Liver (tissue), 9 donors: Measurements from ENCODE around the gene C11orf58. TPM values are rescaled to one million over a fixed set of nuclear protein-coding genes. Genes with fewer than 3 reads are reported as not detected.

Experiments used
- DNase-seq: peaks from one replicate; pipeline ENCODE4 v3.0.0-alpha.2; 2017; ENCODE audit warnings: low spot score
- H3K27ac ChIP-seq, 2 donors: one replicate each; pipeline ENCODE4 v1.7.0; 2013; ENCODE audit warnings: inconsistent platforms in 2 of 2, low read length in 2 of 2, control low read depth in 1 of 2, low read depth in 1 of 2, mild to moderate bottlenecking in 1 of 2
- H3K27me3 ChIP-seq, 4 donors: one replicate each; pipeline versions ENCODE4 v1.6.1 to v1.7.0; 2013; ENCODE audit warnings: low read length in 3 of 4, inconsistent platforms in 1 of 4, mild to moderate bottlenecking in 1 of 4, moderate library complexity in 1 of 4; ENCODE audit not compliant: control insufficient read depth in 4 of 4, insufficient read depth in 4 of 4
- H3K36me3 ChIP-seq, 4 donors: one replicate each; pipeline versions ENCODE4 v1.6.1 to v1.7.0; 2013; ENCODE audit warnings: low read length in 3 of 4, mild to moderate bottlenecking in 3 of 4, low read depth in 1 of 4, moderate library complexity in 1 of 4; ENCODE audit not compliant: control insufficient read depth in 4 of 4, insufficient read depth in 3 of 4
- H3K4me1 ChIP-seq, 4 donors: one replicate each; pipeline versions ENCODE4 v1.6.1 to v1.7.0; 2013; ENCODE audit warnings: low read length in 3 of 4, mild to moderate bottlenecking in 3 of 4, moderate library complexity in 1 of 4; ENCODE audit not compliant: control insufficient read depth in 4 of 4, insufficient read depth in 4 of 4
- H3K4me3 ChIP-seq, 3 donors: one replicate each; pipeline versions ENCODE4 v1.6.1 to v1.7.0; 2013; ENCODE audit warnings: low read length in 3 of 3, control low read depth in 1 of 3, low read depth in 1 of 3, mild to moderate bottlenecking in 1 of 3
- H3K9ac ChIP-seq, 2 donors: one replicate each; pipeline ENCODE4 v1.7.0; 2013; ENCODE audit warnings: low read length in 2 of 2, mild to moderate bottlenecking in 2 of 2, moderate library complexity in 2 of 2, control low read depth in 1 of 2, low read depth in 1 of 2
- H3K9me3 ChIP-seq, 4 donors: one replicate each; pipeline versions ENCODE4 v1.6.1 to v1.7.0; 2013; ENCODE audit warnings: low read length in 3 of 4; ENCODE audit not compliant: control insufficient read depth in 4 of 4
- EGR1 ChIP-seq, 2 donors: IDR thresholded peaks; 2 replicates each; pipeline ENCODE4 v1.6.1; 2016 to 2018; ENCODE audit warnings: antibody characterized with exemption in 2 of 2, low read depth in 2 of 2
- FOXA1 ChIP-seq: IDR thresholded peaks from 2 replicates; pipeline ENCODE4 v1.6.1; 2016; ENCODE audit warnings: antibody characterized with exemption
- FOXA2 ChIP-seq: IDR thresholded peaks from 2 replicates; pipeline ENCODE4 v1.6.1; 2016; ENCODE audit warnings: antibody characterized with exemption
- GABPA ChIP-seq, 2 donors: IDR thresholded peaks in 1 of 2; conservative IDR thresholded peaks in 1 of 2; 2 replicates each; pipeline ENCODE4 v1.6.1; 2016; ENCODE audit warnings: antibody characterized with exemption in 2 of 2, mild to moderate bottlenecking in 1 of 2, moderate library complexity in 1 of 2
- HNF4A ChIP-seq, 2 donors: conservative IDR thresholded peaks; 2 replicates each; pipeline ENCODE4 v1.6.1; 2016; ENCODE audit warnings: antibody characterized with exemption in 2 of 2, mild to moderate bottlenecking in 2 of 2
- HNF4G ChIP-seq: IDR thresholded peaks from 2 replicates; pipeline ENCODE4 v1.6.1; 2016; ENCODE audit warnings: antibody characterized with exemption
- NR2F2 ChIP-seq: IDR thresholded peaks from 2 replicates; pipeline ENCODE4 v1.6.1; 2016; ENCODE audit warnings: antibody characterized with exemption
- RXRA ChIP-seq, 2 donors: IDR thresholded peaks; 2 replicates each; pipeline ENCODE4 v1.6.1; 2017 to 2018; ENCODE audit warnings: antibody characterized with exemption in 2 of 2, mild to moderate bottlenecking in 1 of 2
- WGBS: extraction: QIAGEN DNeasy Blood & Tissue Kit; methylation state at CpG from one replicate; pipeline ENCODE4 v1.1.7; 2013; 5-methylcytosine and 5-hydroxymethylcytosine counted together
- polyA plus RNA-seq, 2 donors: library from polyadenylated mRNA; stranded (reverse) in 1 of 2; unstranded in 1 of 2; fragments of 200-250 nt in 1 of 2; fragments of >200 nt in 1 of 2; fragmentation: Nextera tagmentation in 1 of 2; extraction: Ambion mirVana in 1 of 2; gene quantifications; one replicate each; pipeline versions ENCODE4 v1.2.1 to v1.2.3, GENCODE V29; 2013 to 2015
- total RNA-seq, 2 donors: library from RNA; depleted of rRNA; stranded (reverse); fragments of >200 nt; gene quantifications; one replicate each; pipeline ENCODE4 v1.2.3, GENCODE V29; 2014
- TF ChIP-seq, protein P1 (sequence below): IDR thresholded peaks from 2 replicates; pipeline ENCODE4 v1.6.1; 2016; ENCODE audit warnings: antibody characterized with exemption
- TF ChIP-seq, protein P2 (sequence below): IDR thresholded peaks from 2 replicates; pipeline ENCODE4 v1.6.1; 2016; ENCODE audit warnings: antibody characterized with exemption, mild to moderate bottlenecking
- TF ChIP-seq, protein P3 (sequence below): IDR thresholded peaks from 2 replicates; pipeline ENCODE4 v1.6.1; 2016; ENCODE audit warnings: antibody characterized with exemption
- donor health status: healthy.
- donor health status: healthy.
- donor health status: healthy.
- donor health status: healthy.
- donor health status: healthy.

C11orf58 gene
- total and polyA plus RNA-seq, 4 donors = 54.6 to 106 (median 101) TPM

DNA sequence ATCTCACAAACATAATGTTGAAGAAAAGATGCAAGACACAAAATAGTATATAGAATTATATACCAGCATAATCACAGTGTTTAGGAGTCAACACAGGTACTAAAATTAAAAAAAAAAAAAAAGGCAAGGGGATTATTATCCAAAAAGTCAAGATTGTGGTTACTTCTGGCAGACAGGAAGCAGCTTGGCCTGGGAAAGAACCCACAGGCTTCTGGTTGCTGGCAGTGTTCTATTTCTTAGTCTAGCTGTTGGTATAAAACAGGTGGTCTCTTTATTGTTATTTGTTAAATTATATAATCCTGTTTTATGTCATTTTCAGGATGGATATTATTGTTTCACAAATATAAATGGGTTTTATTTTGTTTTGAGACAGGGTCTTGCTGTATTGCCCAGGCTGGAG, 54.0 kb downstream of the C11orf58 start:
- TF ChIP-seq FOXA1 (no peak), NR2F2 (no peak), GABPA (IDR thresholded peaks at IDR 0.05 in 1 of 2, conservative IDR thresholded peaks at IDR 0.05 in 1 of 2) (no peak), HNF4G (no peak)
- TF ChIP-seq, protein P1, sequence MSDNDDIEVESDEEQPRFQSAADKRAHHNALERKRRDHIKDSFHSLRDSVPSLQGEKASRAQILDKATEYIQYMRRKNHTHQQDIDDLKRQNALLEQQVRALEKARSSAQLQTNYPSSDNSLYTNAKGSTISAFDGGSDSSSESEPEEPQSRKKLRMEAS = no peak
- Histone ChIP-seq H3K4me3 (no peak overlapping the region), H3K27me3 (no peaks in the 10 kb centered on the region), H3K9ac (no peak overlapping the region), H3K4me1 (peaks cover 9 to 34% (median 26%) of the 10 kb centered on the region in 4 donors), H3K9me3 (no peaks in the 10 kb centered on the region), H3K27ac (no peak overlapping the region), H3K36me3 (peaks cover 2 to 5% (median 3%) of the 10 kb centered on the region in 4 donors)
- no peak for DNase-seq

DNA sequence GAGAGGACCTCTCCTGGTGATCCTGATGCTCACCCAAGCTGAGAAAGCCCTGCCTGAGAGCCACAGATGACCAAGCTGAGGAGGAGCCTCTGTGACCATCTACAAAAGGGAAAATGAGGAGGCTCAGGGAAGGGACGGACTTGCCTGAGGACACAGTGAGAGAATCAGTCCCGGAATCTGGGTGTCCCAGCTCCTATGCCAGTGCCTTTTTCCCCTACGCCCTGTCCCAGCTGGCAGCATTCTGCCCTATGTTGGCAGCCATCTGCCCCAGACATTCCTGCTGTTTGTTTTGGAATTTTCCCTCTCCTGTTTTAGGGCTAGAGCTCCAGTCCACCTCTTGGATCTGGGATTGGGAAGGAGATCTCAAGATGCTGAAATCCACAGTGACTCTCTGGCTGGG, 54.6 kb downstream of the C11orf58 start:
- DNase-seq = no peak
- Histone ChIP-seq H3K9me3 (no peaks in the 10 kb centered on the region), H3K4me1 (peaks cover 7 to 29% (median 21%) of the 10 kb centered on the region in 4 donors), H3K4me3 (no peak overlapping the region), H3K27me3 (no peaks in the 10 kb centered on the region), H3K36me3 (peaks cover 2 to 6% (median 3%) of the 10 kb centered on the region in 4 donors), H3K9ac (no peak overlapping the region), H3K27ac (no peak overlapping the region)
- 60% methylated on average over 3 of the region's 3 CpGs for WGBS
- no peak for TF ChIP-seq FOXA2
- TF ChIP-seq RXRA (IDR thresholded peaks at IDR 0.05) = peak in 1 of 2 donors; percentile 30

DNA sequence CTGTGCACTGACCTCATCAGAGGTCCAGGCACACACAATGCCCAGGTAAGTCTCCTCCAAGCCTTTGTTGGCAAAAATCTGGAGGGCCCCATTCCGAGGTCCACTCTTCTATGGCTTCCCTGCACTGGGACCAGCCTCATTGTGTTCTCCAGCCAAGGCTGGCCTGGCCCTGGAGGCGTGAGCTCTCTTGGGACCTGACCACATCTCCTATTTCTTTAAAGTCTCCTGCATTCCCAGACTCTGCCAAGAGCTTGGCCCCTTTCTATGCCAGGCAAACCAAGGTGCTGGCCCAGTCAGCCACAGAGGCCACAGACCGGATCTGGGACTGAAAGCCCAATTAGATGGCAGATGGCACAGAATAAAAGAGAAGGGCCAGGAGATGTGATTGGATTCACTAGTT, 55.1 kb downstream of the C11orf58 start:
- 90% methylated on average over 3 of the region's 3 CpGs for WGBS
- peaks cover 2 to 8% (median 3%) of the 10 kb centered on the region in 4 donors for H3K36me3 ChIP-seq
- H3K9me3 ChIP-seq = no peaks in the 10 kb centered on the region
- H3K27ac ChIP-seq = no peak overlapping the region
- no peak for DNase-seq
- H3K9ac ChIP-seq = no peak overlapping the region
- H3K27me3 ChIP-seq = no peaks in the 10 kb centered on the region
- TF ChIP-seq, protein P2, sequence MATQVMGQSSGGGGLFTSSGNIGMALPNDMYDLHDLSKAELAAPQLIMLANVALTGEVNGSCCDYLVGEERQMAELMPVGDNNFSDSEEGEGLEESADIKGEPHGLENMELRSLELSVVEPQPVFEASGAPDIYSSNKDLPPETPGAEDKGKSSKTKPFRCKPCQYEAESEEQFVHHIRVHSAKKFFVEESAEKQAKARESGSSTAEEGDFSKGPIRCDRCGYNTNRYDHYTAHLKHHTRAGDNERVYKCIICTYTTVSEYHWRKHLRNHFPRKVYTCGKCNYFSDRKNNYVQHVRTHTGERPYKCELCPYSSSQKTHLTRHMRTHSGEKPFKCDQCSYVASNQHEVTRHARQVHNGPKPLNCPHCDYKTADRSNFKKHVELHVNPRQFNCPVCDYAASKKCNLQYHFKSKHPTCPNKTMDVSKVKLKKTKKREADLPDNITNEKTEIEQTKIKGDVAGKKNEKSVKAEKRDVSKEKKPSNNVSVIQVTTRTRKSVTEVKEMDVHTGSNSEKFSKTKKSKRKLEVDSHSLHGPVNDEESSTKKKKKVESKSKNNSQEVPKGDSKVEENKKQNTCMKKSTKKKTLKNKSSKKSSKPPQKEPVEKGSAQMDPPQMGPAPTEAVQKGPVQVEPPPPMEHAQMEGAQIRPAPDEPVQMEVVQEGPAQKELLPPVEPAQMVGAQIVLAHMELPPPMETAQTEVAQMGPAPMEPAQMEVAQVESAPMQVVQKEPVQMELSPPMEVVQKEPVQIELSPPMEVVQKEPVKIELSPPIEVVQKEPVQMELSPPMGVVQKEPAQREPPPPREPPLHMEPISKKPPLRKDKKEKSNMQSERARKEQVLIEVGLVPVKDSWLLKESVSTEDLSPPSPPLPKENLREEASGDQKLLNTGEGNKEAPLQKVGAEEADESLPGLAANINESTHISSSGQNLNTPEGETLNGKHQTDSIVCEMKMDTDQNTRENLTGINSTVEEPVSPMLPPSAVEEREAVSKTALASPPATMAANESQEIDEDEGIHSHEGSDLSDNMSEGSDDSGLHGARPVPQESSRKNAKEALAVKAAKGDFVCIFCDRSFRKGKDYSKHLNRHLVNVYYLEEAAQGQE = no peak
- no peak for TF ChIP-seq FOXA1
- TF ChIP-seq, protein P3, sequence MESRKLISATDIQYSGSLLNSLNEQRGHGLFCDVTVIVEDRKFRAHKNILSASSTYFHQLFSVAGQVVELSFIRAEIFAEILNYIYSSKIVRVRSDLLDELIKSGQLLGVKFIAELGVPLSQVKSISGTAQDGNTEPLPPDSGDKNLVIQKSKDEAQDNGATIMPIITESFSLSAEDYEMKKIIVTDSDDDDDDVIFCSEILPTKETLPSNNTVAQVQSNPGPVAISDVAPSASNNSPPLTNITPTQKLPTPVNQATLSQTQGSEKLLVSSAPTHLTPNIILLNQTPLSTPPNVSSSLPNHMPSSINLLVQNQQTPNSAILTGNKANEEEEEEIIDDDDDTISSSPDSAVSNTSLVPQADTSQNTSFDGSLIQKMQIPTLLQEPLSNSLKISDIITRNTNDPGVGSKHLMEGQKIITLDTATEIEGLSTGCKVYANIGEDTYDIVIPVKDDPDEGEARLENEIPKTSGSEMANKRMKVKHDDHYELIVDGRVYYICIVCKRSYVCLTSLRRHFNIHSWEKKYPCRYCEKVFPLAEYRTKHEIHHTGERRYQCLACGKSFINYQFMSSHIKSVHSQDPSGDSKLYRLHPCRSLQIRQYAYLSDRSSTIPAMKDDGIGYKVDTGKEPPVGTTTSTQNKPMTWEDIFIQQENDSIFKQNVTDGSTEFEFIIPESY = no peak
- TF ChIP-seq NR2F2 = no peak
- TF ChIP-seq HNF4A (conservative IDR thresholded peaks at IDR 0.05) = no peak
- no peak for TF ChIP-seq GABPA (IDR thresholded peaks at IDR 0.05 in 1 of 2, conservative IDR thresholded peaks at IDR 0.05 in 1 of 2)
- no peak for TF ChIP-seq EGR1 (IDR thresholded peaks at IDR 0.05; ENCODE audit: low read depth in 2 of 2)
- peaks cover 7 to 24% (median 17%) of the 10 kb centered on the region in 4 donors for H3K4me1 ChIP-seq
- no peak overlapping the region for H3K4me3 ChIP-seq
